Neural progenitor cell (in vitro differentiated cells): ENCODE results near the gene SLC26A2. TPM values are rescaled to one million over a fixed set of nuclear protein-coding genes. Genes with fewer than 3 reads are reported as not detected.

ENCODE experiments used
- DNase-seq: peaks from one replicate; pipeline ENCODE4 v3.0.0-alpha.2; 2016; ENCODE audit warnings: low spot score
- H2AFZ ChIP-seq: fragments of 200-600 bp; sonication (generic); replicated peaks from 2 replicates; pipeline ENCODE4 v1.6.1; 2016; ENCODE audit warnings: antibody characterized with exemption
- H3F3A ChIP-seq: fragments of 200-600 bp; sonication (generic); 2 replicates; pipeline ENCODE4 v1.6.1; 2016; ENCODE audit warnings: antibody characterized with exemption, low read depth
- H3K27ac ChIP-seq: fragments of 200-600 bp; sonication (generic); 2 replicates; pipeline ENCODE4 v1.5.1; 2016; ENCODE audit warnings: mild to moderate bottlenecking
- H3K27me3 ChIP-seq: fragments of 200-600 bp; sonication (generic); 2 replicates; pipeline ENCODE4 v1.6.1; 2016; ENCODE audit warnings: mild to moderate bottlenecking, moderate library complexity
- H3K36me3 ChIP-seq: fragments of 200-600 bp; sonication (generic); 2 replicates; pipeline ENCODE4 v1.5.1; 2016
- H3K4me1 ChIP-seq: fragments of 200-600 bp; sonication (generic); 2 replicates; pipeline ENCODE4 v1.6.1; 2016; ENCODE audit warnings: mixed run types
- H3K4me2 ChIP-seq: fragments of 200-600 bp; sonication (generic); 2 replicates; pipeline ENCODE4 v1.6.1; 2016
- H3K4me3 ChIP-seq: fragments of 200-600 bp; sonication (generic); 2 replicates; pipeline ENCODE4 v1.5.1; 2016
- H3K79me2 ChIP-seq: fragments of 200-600 bp; sonication (generic); 2 replicates; pipeline ENCODE4 v1.6.1; 2016; ENCODE audit warnings: low read depth
- H3K9ac ChIP-seq: fragments of 200-600 bp; sonication (generic); 2 replicates; pipeline ENCODE4 v1.6.1; 2016
- H3K9me3 ChIP-seq: fragments of 200-600 bp; sonication (generic); 2 replicates; pipeline ENCODE4 v1.5.1; 2016; ENCODE audit warnings: low read depth
- H4K20me1 ChIP-seq: fragments of 200-600 bp; sonication (generic); 2 replicates; pipeline ENCODE4 v1.6.1; 2016; ENCODE audit warnings: low read depth
- H3K27ac Mint-ChIP-seq: 3 replicates; pipeline ENCODE4 v1.8.0; 2021; ENCODE audit warnings: mixed read lengths
- H3K27me3 Mint-ChIP-seq: 2 replicates; pipeline ENCODE4 v1.8.0; 2022; ENCODE audit warnings: low read depth, mild to moderate bottlenecking, inconsistent platforms, moderate library complexity, mixed read lengths; ENCODE audit not compliant: insufficient read depth
- H3K36me3 Mint-ChIP-seq: 3 replicates; pipeline ENCODE4 v1.8.0; 2021; ENCODE audit warnings: mixed read lengths
- H3K4me1 Mint-ChIP-seq: 3 replicates; pipeline ENCODE4 v1.8.0; 2021; ENCODE audit warnings: mixed read lengths
- H3K4me3 Mint-ChIP-seq: 3 replicates; pipeline ENCODE4 v1.8.0; 2021; ENCODE audit warnings: mild to moderate bottlenecking, moderate library complexity, mixed read lengths
- H3K9me3 Mint-ChIP-seq: 3 replicates; pipeline ENCODE4 v1.8.0; 2020; ENCODE audit warnings: mixed read lengths
- EZH2 ChIP-seq: fragments of 200-600 bp; sonication (generic); IDR thresholded peaks from 2 replicates; pipeline ENCODE4 v1.6.1; 2017; ENCODE audit warnings: antibody characterized with exemption, mild to moderate bottlenecking, moderate library complexity
- EZH2phosphoT487 ChIP-seq: fragments of 200-600 bp; sonication (generic); IDR thresholded peaks from 2 replicates; pipeline ENCODE4 v1.6.1; 2017; ENCODE audit warnings: antibody characterized with exemption
- small RNA-seq: library from RNA; depleted of rRNA; stranded (forward); fragments of <200 nt; gene quantifications from one replicate; pipeline ENCODE3, GENCODE V24; 2015
- total RNA-seq: library from RNA; depleted of rRNA; stranded (reverse); fragments of >200 nt; gene quantifications from 2 replicates; pipeline ENCODE4 v1.2.3, GENCODE V29; 2015; ENCODE audit warnings: low replicate concordance
- TF ChIP-seq, protein P1 (sequence below): fragments of 200-600 bp; sonication (generic); IDR thresholded peaks from 2 replicates; pipeline ENCODE4 v1.5.1; 2017; ENCODE audit warnings: antibody characterized with exemption, mild to moderate bottlenecking

SLC26A2 gene
- total RNA-seq, 1 donor from 2014 or later, result 20.1 TPM

DNA sequence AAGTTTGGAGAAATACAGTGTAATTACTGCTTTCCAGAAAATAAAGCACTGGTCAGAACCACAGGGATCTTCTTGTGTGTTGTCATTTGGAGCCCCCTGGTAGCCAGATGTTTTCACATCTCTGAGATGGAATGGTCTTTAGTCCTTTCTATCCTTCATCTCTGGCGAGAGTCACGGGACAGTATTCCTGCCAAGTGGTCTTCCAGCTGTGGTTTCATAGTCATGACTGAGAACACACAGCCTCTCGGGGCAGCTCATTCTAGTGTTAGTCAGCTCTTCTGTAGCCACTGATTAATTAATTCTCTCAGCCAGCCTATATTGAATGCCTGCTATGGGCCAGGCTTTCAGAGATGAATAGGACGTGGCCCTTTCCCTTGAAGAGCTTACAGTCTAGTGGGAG is 74.1 kb downstream of the SLC26A2 start:
- no peaks in the 10 kb centered on the region for H3K79me2 ChIP-seq
- no peak overlapping the region for H3K4me3 ChIP-seq
- no peaks in the 10 kb centered on the region for H3F3A ChIP-seq
- H3K4me2 ChIP-seq, result no peak overlapping the region
- no peak for DNase-seq
- Mint-ChIP-seq H3K27ac (no peak overlapping the region), H3K4me1 (no peaks in the 10 kb centered on the region), H3K4me3 (no peak overlapping the region), H3K9me3 (no peaks in the 10 kb centered on the region), H3K36me3 (peaks cover 13% of the 10 kb centered on the region), H3K27me3 (no peaks in the 10 kb centered on the region)
- no peaks in the 10 kb centered on the region for H3K27me3 ChIP-seq
- no peaks in the 10 kb centered on the region for H3K4me1 ChIP-seq
- TF ChIP-seq EZH2phosphoT487, result no peak
- TF ChIP-seq, protein P1, sequence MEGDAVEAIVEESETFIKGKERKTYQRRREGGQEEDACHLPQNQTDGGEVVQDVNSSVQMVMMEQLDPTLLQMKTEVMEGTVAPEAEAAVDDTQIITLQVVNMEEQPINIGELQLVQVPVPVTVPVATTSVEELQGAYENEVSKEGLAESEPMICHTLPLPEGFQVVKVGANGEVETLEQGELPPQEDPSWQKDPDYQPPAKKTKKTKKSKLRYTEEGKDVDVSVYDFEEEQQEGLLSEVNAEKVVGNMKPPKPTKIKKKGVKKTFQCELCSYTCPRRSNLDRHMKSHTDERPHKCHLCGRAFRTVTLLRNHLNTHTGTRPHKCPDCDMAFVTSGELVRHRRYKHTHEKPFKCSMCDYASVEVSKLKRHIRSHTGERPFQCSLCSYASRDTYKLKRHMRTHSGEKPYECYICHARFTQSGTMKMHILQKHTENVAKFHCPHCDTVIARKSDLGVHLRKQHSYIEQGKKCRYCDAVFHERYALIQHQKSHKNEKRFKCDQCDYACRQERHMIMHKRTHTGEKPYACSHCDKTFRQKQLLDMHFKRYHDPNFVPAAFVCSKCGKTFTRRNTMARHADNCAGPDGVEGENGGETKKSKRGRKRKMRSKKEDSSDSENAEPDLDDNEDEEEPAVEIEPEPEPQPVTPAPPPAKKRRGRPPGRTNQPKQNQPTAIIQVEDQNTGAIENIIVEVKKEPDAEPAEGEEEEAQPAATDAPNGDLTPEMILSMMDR, result no peak
- no peak for TF ChIP-seq EZH2
- H2AFZ ChIP-seq, result no peak overlapping the region
- no peak overlapping the region for H3K9ac ChIP-seq
- peaks cover 1% of the 10 kb centered on the region for H3K36me3 ChIP-seq
- peaks cover 3% of the 10 kb centered on the region for H4K20me1 ChIP-seq
- H3K9me3 ChIP-seq, result no peaks in the 10 kb centered on the region
- no peak overlapping the region for H3K27ac ChIP-seq

DNA sequence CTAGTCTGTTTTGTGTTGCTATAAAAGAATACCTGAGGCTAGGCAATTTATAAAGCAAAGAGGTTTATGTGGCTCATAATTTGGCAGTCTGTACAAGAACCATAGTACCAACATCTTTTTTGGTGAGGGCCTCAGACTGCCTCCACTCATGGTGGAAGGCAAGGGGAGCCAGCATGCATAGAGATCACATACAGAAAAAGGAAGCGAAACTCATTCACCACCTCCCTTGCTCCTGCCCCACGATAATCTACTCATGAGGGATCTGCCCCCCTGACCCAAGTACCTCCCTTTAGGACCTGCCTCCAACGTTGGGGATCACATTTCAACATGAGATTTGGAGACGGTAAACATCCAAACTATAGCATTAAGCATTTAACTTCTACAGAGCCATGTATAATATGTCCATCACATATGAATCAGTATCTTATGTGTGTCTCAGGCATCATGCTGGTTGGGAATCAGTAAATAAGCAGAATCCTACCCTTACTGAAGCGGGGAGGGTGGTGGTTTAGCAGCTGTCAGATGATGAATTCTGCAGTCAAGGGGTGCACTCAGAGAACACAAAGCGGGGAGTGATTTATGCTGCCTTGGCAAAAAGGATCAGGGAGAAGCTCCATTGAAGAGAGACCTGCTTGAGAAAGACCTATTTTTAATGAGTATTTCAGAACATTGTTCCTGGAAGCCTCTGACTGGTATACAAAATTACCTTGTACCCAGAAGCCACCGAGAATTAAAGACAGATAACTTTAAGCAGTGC is 74.8 kb downstream of the SLC26A2 start:
- Histone ChIP-seq H3K4me1 (no peaks in the 10 kb centered on the region), H3K79me2 (no peaks in the 10 kb centered on the region), H3F3A (no peaks in the 10 kb centered on the region), H3K27me3 (no peaks in the 10 kb centered on the region), H3K36me3 (no peaks in the 10 kb centered on the region), H3K9me3 (no peaks in the 10 kb centered on the region), H3K4me2 (no peak overlapping the region), H3K9ac (no peak overlapping the region), H4K20me1 (peaks cover 3% of the 10 kb centered on the region), H3K27ac (no peak overlapping the region), H2AFZ (no peak overlapping the region), H3K4me3 (no peak overlapping the region)
- Mint-ChIP-seq H3K4me1 (no peaks in the 10 kb centered on the region), H3K36me3 (peaks cover 14% of the 10 kb centered on the region), H3K9me3 (no peaks in the 10 kb centered on the region), H3K27me3 (no peaks in the 10 kb centered on the region), H3K4me3 (no peak overlapping the region), H3K27ac (no peak overlapping the region)
- DNase-seq, result no peak
- TF ChIP-seq EZH2, result no peak
- TF ChIP-seq EZH2phosphoT487, result no peak
- TF ChIP-seq, protein P1, result no peak

DNA sequence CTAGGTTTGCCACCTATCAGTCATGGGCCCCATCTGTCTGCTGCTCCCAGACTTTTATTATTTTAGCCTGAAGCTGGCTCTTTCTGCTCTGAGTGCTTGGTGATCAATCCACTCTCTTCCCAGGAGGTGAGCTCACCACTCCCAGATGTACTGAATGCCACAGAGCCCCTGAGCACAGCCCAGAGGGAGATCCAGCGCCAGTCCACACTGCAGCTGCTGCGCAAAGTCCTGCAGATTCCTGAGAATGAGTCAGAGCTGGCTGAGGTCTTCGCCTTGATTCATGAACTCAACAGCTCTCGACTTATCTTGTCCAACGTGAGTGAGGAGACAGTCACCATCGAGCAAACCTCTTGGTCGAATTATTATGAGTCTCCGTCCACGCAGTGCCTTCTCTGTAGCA is 76.0 kb downstream of the SLC26A2 start:
- H3K27me3 ChIP-seq, result no peaks in the 10 kb centered on the region
- no peaks in the 10 kb centered on the region for H3F3A ChIP-seq
- H3K4me1 Mint-ChIP-seq, result no peaks in the 10 kb centered on the region
- TF ChIP-seq, protein P1, result no peak
- TF ChIP-seq EZH2 (no peak), EZH2phosphoT487 (no peak)
- H3K4me2 ChIP-seq, result no peak overlapping the region
- no peak overlapping the region for H3K4me3 Mint-ChIP-seq
- H3K27ac ChIP-seq, result no peak overlapping the region
- H3K36me3 Mint-ChIP-seq, result peaks cover 14% of the 10 kb centered on the region
- H3K9me3 Mint-ChIP-seq, result no peaks in the 10 kb centered on the region
- no peak overlapping the region for H3K27ac Mint-ChIP-seq
- no peaks in the 10 kb centered on the region for H3K27me3 Mint-ChIP-seq
- DNase-seq, result no peak
- no peak overlapping the region for H3K9ac ChIP-seq
- peaks cover 3% of the 10 kb centered on the region for H4K20me1 ChIP-seq
- no peaks in the 10 kb centered on the region for H3K4me1 ChIP-seq
- no peaks in the 10 kb centered on the region for H3K36me3 ChIP-seq
- H2AFZ ChIP-seq, result no peak overlapping the region
- no peaks in the 10 kb centered on the region for H3K9me3 ChIP-seq
- no peaks in the 10 kb centered on the region for H3K79me2 ChIP-seq
- H3K4me3 ChIP-seq, result no peak overlapping the region

Small RNA genes within 50 kb of the gene (small RNA-seq; reads per million reads assigned to genes)
- not detected for gene RF00019

Other genes starting within 250 kb of the SLC26A2 start
- gene PPARGC1B, start 230.4 kb upstream of the SLC26A2 start, total RNA-seq, result 0.36 and 0.71 TPM in 2 replicates
- not detected in 2 replicates for gene PDE6A, start 16.0 kb upstream of the SLC26A2 start, total RNA-seq
- 4.1 and 4.7 TPM in 2 replicates for gene TIGD6, start 39.9 kb downstream of the SLC26A2 start, total RNA-seq
- gene HMGXB3, start 40.0 kb downstream of the SLC26A2 start, total RNA-seq, result 23.1 and 31.3 TPM in 2 replicates
- gene CSF1R, start 125.8 kb downstream of the SLC26A2 start, total RNA-seq, result not detected in 2 replicates
- gene PDGFRB, start 195.1 kb downstream of the SLC26A2 start, total RNA-seq, result 8.9 and 16.6 TPM in 2 replicates
- not detected in 2 replicates for gene CDX1, start 206.0 kb downstream of the SLC26A2 start, total RNA-seq
- gene SLC6A7, start 229.3 kb downstream of the SLC26A2 start, total RNA-seq, result not detected in 2 replicates